COR-L47 (cell line): ENCODE measurements around the gene AHNAK2.
"Not testable (repeated sequence)": the region's sequence is repeated elsewhere in the genome, so short reads cannot be mapped to it uniquely, and the experiment has no call there.

Source experiments
- DNase-seq: peaks from one replicate; lab custom pipeline; 2025; lab: John Stamatoyannopoulos, UW

The AHNAK2 gene

GRCh38 chr14:104977681-104978653, at the start of gene AHNAK2:
Gene AHNAK2 (minus strand): TSS chr14:104978374. CDS start chr14:104978237, 137 bp downstream.
- DNase-seq = peak; percentile 80

DNA sequence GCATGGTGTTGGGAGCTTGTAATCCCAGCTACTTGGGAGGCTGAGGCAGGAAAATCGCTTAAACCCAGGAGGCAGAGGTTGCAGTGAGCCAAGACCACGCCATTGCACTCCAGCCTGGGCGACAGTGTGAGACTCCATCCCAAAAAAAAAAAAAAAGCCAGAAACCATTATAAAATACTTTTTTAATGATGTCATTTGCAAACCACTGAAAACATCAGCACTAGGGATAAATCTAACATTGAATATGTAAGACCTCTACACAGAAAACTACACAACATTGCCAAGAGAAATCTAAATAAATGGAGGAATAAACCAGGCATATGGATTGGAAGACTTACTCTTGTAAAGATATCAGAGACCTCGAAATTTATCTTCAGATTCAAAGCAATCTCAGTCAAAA, 49.5 kb upstream of the AHNAK2 start:
- DNase-seq = not testable (repeated sequence)

DNA sequence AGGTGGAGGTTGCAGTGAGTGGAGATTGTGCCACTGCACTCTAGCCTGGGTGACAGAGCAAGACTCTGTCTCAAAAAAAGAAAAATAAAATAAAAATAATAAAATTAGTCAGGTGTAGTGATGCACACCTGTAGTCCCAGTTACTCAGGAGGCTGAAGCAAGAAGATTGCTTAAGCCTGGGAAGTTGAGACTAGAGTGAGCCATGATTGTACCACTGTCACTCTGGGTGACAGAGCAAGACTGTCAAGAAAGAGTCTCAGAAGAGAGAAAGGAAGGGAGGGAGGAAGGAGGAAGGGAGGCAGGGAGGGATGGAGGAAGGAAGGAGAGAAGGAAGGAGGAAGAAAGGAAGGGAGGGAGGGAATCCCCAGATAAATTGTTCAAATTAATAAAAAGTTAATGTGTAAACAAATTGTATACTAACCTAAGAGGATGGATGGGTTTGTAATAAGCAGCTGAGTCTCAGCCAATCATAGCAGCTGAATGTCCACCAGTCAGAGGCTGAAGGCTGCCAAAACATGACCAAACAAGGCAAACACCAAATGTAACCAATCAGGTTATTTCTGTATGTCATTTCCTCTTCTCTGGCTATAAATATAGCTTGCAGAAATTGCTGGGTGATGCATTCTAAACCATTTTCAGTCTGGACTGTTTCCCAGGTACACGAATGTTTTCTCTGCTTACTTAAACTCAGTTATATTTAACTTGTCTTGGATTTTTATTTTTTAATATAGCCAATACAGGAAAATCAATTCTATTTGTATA, 48.8 kb upstream of the AHNAK2 start:
- DNase-seq = no peak

DNA sequence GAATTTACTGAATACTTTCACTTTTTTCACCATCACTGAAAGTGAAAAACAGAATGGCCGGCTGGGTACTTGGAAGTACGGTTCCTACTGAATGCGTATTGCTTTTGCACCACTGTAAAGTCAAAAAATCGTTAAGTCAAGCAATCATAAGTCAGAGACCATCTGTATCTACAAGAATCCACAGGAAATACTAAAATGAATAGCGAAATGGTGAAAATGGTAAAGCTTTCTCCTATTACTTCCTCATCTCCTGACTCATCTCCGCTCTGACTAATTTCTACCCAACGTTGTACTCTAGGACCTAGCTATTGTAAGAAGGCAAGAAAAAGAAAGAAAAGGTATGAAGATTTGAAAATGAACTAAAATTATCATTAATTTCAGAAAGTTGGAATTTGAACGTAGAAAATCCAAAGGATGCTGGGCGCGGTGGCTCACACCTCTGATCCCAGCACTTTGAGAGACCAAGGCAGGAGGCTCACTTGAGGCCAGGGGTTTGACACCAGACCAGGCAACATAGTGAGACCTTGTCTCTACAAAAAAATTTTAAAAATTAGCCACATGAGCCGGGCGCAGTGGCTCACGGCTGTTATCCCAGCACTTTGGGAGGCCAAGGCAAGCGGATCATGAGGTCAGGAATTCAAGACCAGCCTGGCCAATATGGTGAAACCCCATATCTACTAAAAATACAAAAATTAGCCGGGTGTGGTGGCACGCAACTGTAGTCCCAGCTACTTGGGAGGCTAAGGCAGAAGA, 48.0 kb upstream of the AHNAK2 start:
- no peak for DNase-seq

DNA sequence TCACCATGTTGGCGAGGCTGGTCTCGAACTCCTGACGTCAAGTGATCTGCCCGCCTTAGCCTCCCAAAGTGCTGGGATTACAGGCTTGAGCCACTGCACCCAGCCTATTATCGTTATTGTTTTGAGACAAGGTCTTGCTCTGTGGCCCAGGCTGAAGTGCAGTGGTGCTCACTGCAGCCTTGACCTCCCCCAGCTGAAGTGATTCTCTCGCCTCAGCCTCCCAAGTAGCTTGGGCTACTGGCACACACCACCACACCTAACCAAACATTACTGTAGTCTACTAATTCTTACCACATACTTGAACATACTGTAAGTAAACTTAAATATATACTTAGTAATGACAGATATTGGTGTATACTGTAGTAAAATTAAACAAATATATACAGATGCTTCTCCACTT, 47.3 kb upstream of the AHNAK2 start:
- DNase-seq = no peak

DNA sequence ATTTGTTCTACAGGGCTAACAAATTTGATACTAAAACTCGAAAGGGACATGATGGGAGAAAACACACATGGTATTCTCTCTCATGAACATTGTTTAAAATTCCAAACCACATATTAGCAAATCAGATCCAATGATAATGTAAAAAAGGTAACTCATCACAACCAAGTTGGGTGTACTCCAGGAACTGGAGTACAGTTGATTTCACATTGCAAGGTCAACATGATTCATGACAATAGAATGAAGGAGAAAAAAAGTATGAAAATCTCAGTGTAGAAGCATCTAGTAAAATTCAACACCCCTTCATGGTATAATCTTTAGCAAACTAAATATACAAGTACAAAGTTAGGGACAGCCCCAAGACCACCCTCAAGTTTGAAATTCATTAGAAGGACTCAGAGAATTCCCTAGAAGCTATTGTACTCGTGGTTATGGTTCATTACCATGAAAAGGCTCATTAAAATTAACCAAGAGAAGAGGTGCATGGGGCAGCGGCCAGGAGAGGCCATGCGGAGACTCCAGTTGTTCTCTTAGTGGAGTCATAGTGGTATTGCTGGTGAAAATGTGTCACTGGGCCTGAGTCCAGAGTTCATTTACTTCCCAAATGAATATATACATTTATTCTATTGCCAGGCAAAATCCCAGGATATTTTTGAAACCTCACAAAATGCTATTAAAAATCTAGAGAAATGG, 45.8 kb upstream of the AHNAK2 start:
- DNase-seq = no peak

GRCh38 chr14:105023144-105023543, 45.0 kb upstream of the AHNAK2 start:
- DNase-seq = no peak

- DNase-seq = no peak
These were observed 44.1 kb upstream of the AHNAK2 start for GRCh38 chr14:105022276-105022670.

DNA sequence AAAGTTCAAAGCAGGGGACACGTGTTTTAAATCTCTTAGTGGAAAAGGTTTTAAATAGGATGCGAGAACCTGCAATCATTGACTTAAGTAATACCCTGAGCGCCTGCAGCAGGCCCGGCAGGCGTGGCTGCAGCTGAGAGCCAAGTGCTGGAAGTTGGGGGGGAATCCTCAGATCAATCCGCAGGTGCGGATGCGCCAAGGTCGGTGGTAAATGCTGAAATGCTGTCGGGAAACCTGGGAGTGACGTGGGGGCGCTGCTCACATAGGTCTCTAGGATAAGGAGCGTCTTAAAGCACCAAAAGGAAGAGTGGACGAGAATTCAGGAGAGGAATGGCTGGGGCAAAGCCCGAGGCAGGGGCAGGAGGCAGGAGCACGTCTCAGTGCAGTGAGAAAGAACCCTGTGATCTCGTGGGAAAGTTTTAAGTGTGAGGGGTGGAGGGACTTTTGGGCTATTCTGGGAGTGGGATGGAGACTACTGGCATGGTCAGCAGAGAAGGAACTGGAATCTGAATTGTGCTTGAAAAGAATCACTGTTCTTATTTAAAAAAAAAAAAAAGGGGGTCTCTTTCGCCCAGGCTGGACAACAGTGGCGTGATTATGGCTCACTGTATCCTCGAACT, 43.6 kb upstream of the AHNAK2 start:
- peak; percentile 91 for DNase-seq

- DNase-seq = peak; percentile 99
These were observed 42.9 kb upstream of the AHNAK2 start, which contains the start of gene CDCA4 for GRCh38 chr14:105020815-105021655. Gene CDCA4 (minus strand): TSS chr14:105021083. CDS start chr14:105011929, 9,154 bp downstream.

DNA sequence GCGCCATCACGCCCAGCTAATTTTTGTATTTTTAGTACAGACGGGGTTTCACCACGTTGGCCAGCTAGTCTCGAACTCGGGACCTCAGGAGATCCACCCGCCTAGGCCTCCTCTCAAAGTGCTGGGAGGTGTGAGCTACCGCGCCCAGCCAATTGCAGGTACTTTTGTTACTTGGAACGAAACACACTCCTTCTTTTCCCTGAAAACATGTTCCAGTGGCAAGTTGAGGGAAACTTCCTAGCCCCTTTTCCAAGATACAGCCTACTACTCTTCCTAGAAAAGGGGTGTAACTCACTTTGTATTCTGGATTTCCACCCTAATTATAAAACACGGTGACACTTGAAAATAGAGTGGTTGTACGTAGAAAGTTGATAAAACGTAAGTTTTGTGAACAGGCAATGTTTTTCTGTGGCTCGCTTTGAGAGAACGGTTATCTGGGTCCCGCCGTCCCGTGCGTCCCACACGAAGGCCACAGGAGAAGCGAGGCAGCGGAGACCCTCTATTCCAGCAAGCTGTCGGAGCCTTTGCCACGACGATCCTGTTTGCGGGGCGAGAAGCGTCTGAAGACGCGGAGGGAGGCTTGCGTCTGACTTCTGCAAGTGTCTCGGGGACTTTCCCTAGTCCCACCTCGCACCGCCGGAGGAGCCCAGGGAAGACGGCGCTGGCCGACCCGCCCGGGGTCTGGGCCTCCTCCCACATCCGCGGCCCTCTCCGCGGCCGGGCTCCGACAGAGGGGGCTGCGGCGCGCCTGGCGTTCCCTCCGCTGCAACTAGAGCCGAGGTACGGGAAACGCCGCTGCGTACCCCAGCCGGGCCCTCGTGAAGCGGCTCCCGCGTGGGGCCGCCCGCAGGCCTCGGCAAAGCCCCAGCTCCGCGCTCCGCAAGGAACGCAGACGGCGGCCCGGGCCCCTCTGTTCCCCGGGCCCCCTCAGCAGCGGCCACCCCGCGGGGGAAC, 42.0 kb upstream of the AHNAK2 start:
- DNase-seq = peak; percentile 31

- no peak for DNase-seq
These were observed 40.2 kb upstream of the AHNAK2 start for GRCh38 chr14:105018414-105018813.

- no peak for DNase-seq
These were observed 37.7 kb upstream of the AHNAK2 start for GRCh38 chr14:105015905-105016304.

- DNase-seq = no peak
These were observed 37.1 kb upstream of the AHNAK2 start for GRCh38 chr14:105015242-105015641.

DNA sequence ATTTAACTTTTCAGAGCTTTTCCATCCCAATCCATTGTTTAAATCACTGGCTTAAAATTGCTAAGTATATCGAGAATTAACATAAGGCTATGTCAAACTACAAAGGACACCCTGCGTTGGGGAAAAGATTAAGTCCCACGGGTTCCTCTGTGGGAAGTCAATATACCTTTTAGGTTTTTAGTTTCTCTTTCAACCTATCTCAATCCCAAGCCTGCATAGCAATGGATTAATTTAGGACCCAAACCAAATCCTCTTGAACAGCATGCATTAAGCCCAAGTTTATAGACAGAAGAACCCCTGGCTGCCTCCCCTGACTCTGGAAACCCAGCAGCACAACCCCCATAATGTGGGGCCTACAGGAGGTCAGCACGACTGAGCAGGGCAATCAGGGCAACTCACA, 36.5 kb upstream of the AHNAK2 start:
- DNase-seq = no peak

DNA sequence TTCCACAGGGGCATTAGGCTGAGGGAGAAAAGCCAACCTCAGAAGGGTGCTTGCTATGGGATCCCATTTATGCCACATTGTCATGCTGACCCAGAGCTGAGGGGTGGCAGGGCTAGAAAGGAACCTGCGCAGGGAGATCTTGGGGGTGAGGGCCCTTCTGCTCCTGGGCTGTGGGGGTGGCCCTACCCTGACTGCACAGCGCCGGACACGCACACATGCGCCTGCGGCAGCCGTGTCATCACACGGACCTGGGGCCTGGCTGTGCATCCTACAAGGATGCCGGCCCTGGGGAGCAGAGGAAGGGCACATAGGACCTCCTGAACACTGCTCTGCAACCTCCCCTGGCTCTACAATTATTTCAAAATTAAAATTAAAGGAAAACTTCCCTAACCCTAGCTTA, 35.9 kb upstream of the AHNAK2 start:
- DNase-seq = no peak

DNA sequence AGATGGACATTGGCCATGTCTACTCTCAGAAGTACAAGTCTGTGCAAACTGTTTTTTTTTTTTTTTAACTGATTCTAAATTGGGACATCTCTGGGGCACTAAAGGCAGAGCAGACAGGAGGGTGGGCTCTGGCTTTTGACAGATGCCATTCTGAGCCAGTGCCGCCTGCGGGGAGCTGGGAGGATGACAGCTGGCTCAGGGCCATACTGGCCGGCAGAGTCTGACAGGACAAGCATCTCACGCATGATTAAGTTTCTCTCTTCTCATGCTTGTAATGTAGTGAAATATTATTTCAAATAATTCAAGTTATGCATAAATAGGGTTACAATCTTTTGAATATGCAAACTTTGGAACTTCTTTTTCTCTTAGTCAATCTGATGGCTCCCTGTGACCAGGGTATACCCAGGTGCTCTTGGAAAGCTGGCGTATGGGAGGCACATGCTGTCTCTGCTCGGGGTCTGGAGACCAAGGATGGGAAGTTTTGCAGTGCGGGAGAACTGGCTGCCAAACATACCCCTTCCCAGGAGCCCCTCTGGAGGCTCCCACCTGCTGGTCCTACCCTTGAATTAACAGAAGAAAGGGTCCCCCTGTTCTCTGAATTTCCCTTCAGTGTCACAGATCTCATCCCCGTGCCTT, 35.1 kb upstream of the AHNAK2 start:
- peak; percentile 17 for DNase-seq

DNA sequence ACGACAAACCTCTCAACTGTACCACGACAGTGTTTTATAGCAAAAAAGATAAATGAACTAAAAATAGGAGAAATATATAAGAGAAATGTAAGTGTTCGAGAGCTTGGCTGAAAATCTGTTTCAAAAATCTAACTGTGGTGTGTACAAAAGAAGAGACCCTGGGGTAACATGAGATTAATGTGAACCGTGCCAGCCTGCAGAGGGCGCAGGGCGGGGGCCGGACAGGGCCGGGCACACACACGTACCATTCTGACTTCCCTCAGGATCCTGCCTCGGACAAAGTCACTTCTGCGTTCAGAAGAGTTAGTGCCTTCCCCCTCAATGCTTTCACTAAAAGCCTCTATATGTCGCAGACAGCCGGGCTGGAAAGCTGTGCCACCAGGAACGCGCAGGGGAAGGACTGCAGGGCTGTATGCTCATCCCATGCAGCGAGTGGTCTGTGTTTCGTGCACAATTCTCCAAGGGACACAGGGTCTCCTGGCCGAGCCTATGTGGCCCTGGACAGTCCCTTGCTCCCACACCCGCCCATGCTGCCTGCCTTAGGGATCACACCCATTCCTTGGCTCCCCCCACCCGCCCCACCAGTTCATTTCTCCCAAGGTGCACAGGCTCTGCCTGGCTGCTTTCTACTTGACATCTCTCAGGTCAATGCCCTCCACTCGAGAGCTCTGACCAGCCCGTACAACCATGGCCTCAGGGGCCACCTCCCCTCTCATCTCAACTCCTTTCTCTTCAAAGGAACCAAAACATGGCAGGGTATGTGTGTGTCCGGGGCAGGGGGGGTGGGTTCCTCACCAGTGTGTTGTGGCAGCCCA, 34.2 kb upstream of the AHNAK2 start:
- DNase-seq = no peak
